ENCODE data around the gene PRCP. TPM values are rescaled to one million over a fixed set of nuclear protein-coding genes. Genes with fewer than 3 reads are reported as not detected.

The PRCP gene
- total and polyA plus RNA-seq, 2 donors (not counting 3 experiments of a cell fraction or from before 2014, with no cell fraction given): 170 to 277 TPM

DNA sequence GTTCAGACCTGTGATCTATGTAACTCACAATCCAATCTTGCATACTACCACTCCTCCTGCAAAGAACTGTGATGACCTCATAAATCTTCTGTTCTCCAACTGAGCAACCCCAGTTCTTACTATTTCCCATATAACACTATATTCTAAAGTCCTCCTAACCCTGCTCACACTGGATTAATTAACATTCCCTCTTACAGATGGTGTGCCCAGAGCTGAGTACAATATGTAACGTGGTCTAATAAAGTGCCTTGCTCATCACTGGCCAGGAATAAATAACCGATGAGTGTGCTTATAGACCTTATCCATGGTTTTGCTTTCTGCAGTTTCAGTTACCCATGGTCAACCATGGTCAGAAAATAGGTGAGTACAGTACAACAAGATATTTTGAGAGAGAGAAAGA lies 28.6 kb downstream of the PRCP start:
- ChIA-PET POLR2A (no interaction called here), CTCF (interaction anchor here (0.6 kb wide), 1 partner anchor 328 kb away, joined by 5 read pairs; no protein-coding TSS in a partner anchor)
- TF ChIP-seq POLR2A (IDR thresholded peaks at IDR 0.05; ENCODE audit: low read depth, low read length) (no peak), FOS (IDR thresholded peaks at IDR 0.05; ENCODE audit: borderline replicate concordance, insufficient read depth, low read length) (no peak), JUN (IDR thresholded peaks at IDR 0.05; ENCODE audit: borderline replicate concordance, insufficient read depth, insufficient read length, low read depth) (no peak), MYC (IDR thresholded peaks at IDR 0.05; ENCODE audit: low read depth, low read length) (no peak), GATA2 (IDR thresholded peaks at IDR 0.05; ENCODE audit: insufficient read depth, insufficient read length, low read depth, low read length) (no peak), EZH2 (IDR thresholded peaks at IDR 0.05; ENCODE audit: borderline replicate concordance, low read depth, low read length, severe bottlenecking) (no peak), POLR2AphosphoS5 (IDR thresholded peaks at IDR 0.05; ENCODE audit: insufficient read depth, low read depth, low read length) (no peak)
- TF ChIP-seq, protein P1, sequence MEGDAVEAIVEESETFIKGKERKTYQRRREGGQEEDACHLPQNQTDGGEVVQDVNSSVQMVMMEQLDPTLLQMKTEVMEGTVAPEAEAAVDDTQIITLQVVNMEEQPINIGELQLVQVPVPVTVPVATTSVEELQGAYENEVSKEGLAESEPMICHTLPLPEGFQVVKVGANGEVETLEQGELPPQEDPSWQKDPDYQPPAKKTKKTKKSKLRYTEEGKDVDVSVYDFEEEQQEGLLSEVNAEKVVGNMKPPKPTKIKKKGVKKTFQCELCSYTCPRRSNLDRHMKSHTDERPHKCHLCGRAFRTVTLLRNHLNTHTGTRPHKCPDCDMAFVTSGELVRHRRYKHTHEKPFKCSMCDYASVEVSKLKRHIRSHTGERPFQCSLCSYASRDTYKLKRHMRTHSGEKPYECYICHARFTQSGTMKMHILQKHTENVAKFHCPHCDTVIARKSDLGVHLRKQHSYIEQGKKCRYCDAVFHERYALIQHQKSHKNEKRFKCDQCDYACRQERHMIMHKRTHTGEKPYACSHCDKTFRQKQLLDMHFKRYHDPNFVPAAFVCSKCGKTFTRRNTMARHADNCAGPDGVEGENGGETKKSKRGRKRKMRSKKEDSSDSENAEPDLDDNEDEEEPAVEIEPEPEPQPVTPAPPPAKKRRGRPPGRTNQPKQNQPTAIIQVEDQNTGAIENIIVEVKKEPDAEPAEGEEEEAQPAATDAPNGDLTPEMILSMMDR (IDR thresholded peaks at IDR 0.05; ENCODE audit: extremely low read depth in 1 of 2, insufficient read depth in 1 of 2, low read depth in 1 of 2, low read length in 2 of 2): no peak
- TF ChIP-seq, protein P2, sequence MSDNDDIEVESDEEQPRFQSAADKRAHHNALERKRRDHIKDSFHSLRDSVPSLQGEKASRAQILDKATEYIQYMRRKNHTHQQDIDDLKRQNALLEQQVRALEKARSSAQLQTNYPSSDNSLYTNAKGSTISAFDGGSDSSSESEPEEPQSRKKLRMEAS (IDR thresholded peaks at IDR 0.05; ENCODE audit: insufficient read depth, insufficient read length): no peak
- intact Hi-C loops (cut with micrococcal nuclease): no loop called here
- Histone ChIP-seq H3K4me3 (replicated peaks in 1 of 3; ENCODE audit: insufficient read depth in 1 of 3, low read depth in 1 of 3, low read length in 3 of 3) (no peak overlapping the region), H2AFZ (ENCODE audit: low read depth, low read length) (no peak overlapping the region), H3K27me3 (ENCODE audit: control insufficient read depth in 2 of 2, insufficient read depth in 2 of 2, low read length in 2 of 2) (no peaks in the 10 kb centered on the region), H3K36me3 (ENCODE audit: control insufficient read depth in 2 of 2, extremely low read depth in 1 of 2, insufficient read depth in 2 of 2, low read length in 2 of 2) (no peaks in the 10 kb centered on the region), H3K9me1 (replicated peaks; ENCODE audit: control insufficient read depth, extremely low read depth, insufficient read depth, low read length) (no peaks in the 10 kb centered on the region), H3K4me1 (ENCODE audit: control insufficient read depth, extremely low read depth, insufficient read depth, low read length) (peaks cover 26% of the 10 kb centered on the region), H3K27ac (ENCODE audit: insufficient read depth, low read depth, low read length) (no peak overlapping the region), H3K9me3 (replicated peaks; ENCODE audit: control insufficient read depth, insufficient read depth, low read length) (no peaks in the 10 kb centered on the region), H3K79me2 (ENCODE audit: control insufficient read depth, insufficient read depth, low read length) (peaks cover 3% of the 10 kb centered on the region), H3K9ac (replicated peaks; ENCODE audit: extremely low read depth, insufficient read depth, low read length) (no peak overlapping the region), H4K20me1 (replicated peaks; ENCODE audit: control insufficient read depth, extremely low read depth, insufficient read depth, low read length) (no peaks in the 10 kb centered on the region), H3K4me2 (ENCODE audit: insufficient read depth, low read length) (no peak overlapping the region)
- DNase-seq (ENCODE audit: low read depth, low spot score): no peak
- no peak for FAIRE-seq
- no TSS peak for BruUV-seq (replicated peaks)
- dilution Hi-C loops (cut with MboI; ENCODE audit: extremely low pct_ligation_motif_present, low sequenced_read_pairs): no loop called here

Measured in endothelial cell of umbilical vein (primary cell).